IMR-90 (cell line): ENCODE data around the gene PRR23E. TPM values are rescaled to one million over a fixed set of nuclear protein-coding genes. Genes with fewer than 3 reads are reported as not detected.

ENCODE experiments used
- ATAC-seq: fragments of 200-7000 bp; cut with Tn5 transposase; 2 replicates; pipeline ENCODE4 v1.9.1; 2020; ENCODE audit warnings: low read depth, mild to moderate bottlenecking, moderate library complexity
- BruUV-seq: library from RNA; stranded (reverse); fragments of 400-500 nt; replicated peaks from 2 replicates; lab custom pipeline; 2021; lab: Mats Ljungman, UMichigan
- CTCF ChIA-PET: fragments of 300-600 bp; formaldehyde crosslinking; extraction: SDS; loops from one replicate; lab custom pipeline; 2021; ENCODE audit warnings: antibody characterized with exemption; lab: Yijun Ruan, JAX
- POLR2A ChIA-PET: fragments of 300-600 bp; sonication (Branson Sonifier 250); formaldehyde crosslinking; loops from one replicate; lab custom pipeline; 2022; ENCODE audit warnings: antibody characterized with exemption; ENCODE audit not compliant: unreplicated experiment; lab: Charles Lee
- DNase-seq: peaks from one replicate; pipeline ENCODE4 v3.0.0; 2013
- H2AFZ ChIP-seq: replicated peaks from 2 replicates; pipeline ENCODE3; 2013; ENCODE audit warnings: low read length, mild to moderate bottlenecking; ENCODE audit not compliant: poor library complexity
- H2AK5ac ChIP-seq: 2 replicates; pipeline ENCODE4 v1.6.1; 2013; ENCODE audit warnings: low read depth, low read length, inconsistent platforms
- H2AK9ac ChIP-seq: replicated peaks from 2 replicates; pipeline ENCODE3; 2013; ENCODE audit warnings: mild to moderate bottlenecking, low read depth, low read length, moderate library complexity; ENCODE audit not compliant: poor library complexity
- H2BK120ac ChIP-seq: 2 replicates; pipeline ENCODE4 v1.6.1; 2013; ENCODE audit warnings: low read depth, low read length, inconsistent platforms
- H2BK15ac ChIP-seq: 3 replicates; pipeline ENCODE4 v1.6.1; 2013; ENCODE audit warnings: low read depth, low read length, inconsistent platforms
- H2BK20ac ChIP-seq: 2 replicates; pipeline ENCODE4 v1.6.1; 2013; ENCODE audit warnings: low read depth, mild to moderate bottlenecking, inconsistent platforms, low read length, moderate library complexity
- H2BK5ac ChIP-seq: 2 replicates; pipeline ENCODE4 v1.6.1; 2013; ENCODE audit warnings: mild to moderate bottlenecking, low read depth, low read length, inconsistent platforms; ENCODE audit not compliant: poor library complexity, severe bottlenecking
- H3K14ac ChIP-seq: replicated peaks from 2 replicates; pipeline ENCODE4 v1.6.1; 2013; ENCODE audit warnings: low read depth, low read length, inconsistent platforms
- H3K18ac ChIP-seq: 2 replicates; pipeline ENCODE4 v1.6.1; 2013; ENCODE audit warnings: low read depth, low read length, control low read depth
- H3K23ac ChIP-seq: 2 replicates; pipeline ENCODE4 v1.6.1; 2013; ENCODE audit warnings: low read depth, low read length, inconsistent platforms
- H3K27ac ChIP-seq: 2 replicates; pipeline ENCODE4 v1.5.1; 2013; ENCODE audit warnings: mild to moderate bottlenecking, control low read depth, low read length; ENCODE audit not compliant: insufficient read depth
- H3K27me3 ChIP-seq: 2 replicates; pipeline ENCODE4 v1.6.1; 2013; ENCODE audit warnings: low read length; ENCODE audit not compliant: control insufficient read depth, insufficient read depth
- H3K36me3 ChIP-seq: 2 replicates; pipeline ENCODE4 v1.6.1; 2013; ENCODE audit warnings: low read length, mixed read lengths; ENCODE audit not compliant: control insufficient read depth, insufficient read depth
- H3K4ac ChIP-seq: 2 replicates; pipeline ENCODE4 v1.6.1; 2013; ENCODE audit warnings: low read depth, low read length, inconsistent platforms
- H3K4me1 ChIP-seq: 2 replicates; pipeline ENCODE4 v1.6.1; 2013; ENCODE audit warnings: low read length, mixed read lengths; ENCODE audit not compliant: control insufficient read depth, insufficient read depth
- H3K4me2 ChIP-seq: 2 replicates; pipeline ENCODE4 v1.6.1; 2013; ENCODE audit warnings: low read depth, mild to moderate bottlenecking, control low read depth, low read length, moderate library complexity
- H3K4me3 ChIP-seq: 2 replicates; pipeline ENCODE4 v1.5.1; 2013; ENCODE audit warnings: low read depth, mild to moderate bottlenecking, control low read depth, low read length, moderate library complexity; ENCODE audit not compliant: insufficient read depth
- H3K56ac ChIP-seq: 2 replicates; pipeline ENCODE4 v1.6.1; 2013; ENCODE audit warnings: low read length, inconsistent platforms; ENCODE audit not compliant: insufficient read depth; ENCODE audit errors: extremely low read depth
- H3K79me1 ChIP-seq, 2 experiments: 2 replicates each; pipeline ENCODE4 v1.6.1; 2013; ENCODE audit warnings: low read length in 2 of 2, inconsistent platforms in 1 of 2, low read depth in 1 of 2
- H3K9ac ChIP-seq: 2 replicates; pipeline ENCODE4 v1.6.1; 2013; ENCODE audit warnings: low read depth, low read length, control low read depth
- H3K9me1 ChIP-seq: 2 replicates; pipeline ENCODE4 v1.6.1; 2013; ENCODE audit warnings: low read length, inconsistent platforms; ENCODE audit not compliant: insufficient read depth
- H3K9me3 ChIP-seq: 2 replicates; pipeline ENCODE4 v1.6.1; 2013; ENCODE audit warnings: low read length; ENCODE audit not compliant: control insufficient read depth, insufficient read depth
- H4K20me1 ChIP-seq: 2 replicates; pipeline ENCODE4 v1.6.1; 2013; ENCODE audit warnings: low read length, inconsistent platforms; ENCODE audit not compliant: insufficient read depth
- H4K5ac ChIP-seq: 2 replicates; pipeline ENCODE4 v1.6.1; 2013; ENCODE audit warnings: mild to moderate bottlenecking, low read depth, low read length, control low read depth
- H4K8ac ChIP-seq, 2 experiments: 2 replicates each; pipeline ENCODE4 v1.6.1; 2013; ENCODE audit warnings: low read depth in 2 of 2, low read length in 2 of 2, control low read depth in 1 of 2, inconsistent platforms in 1 of 2
- H4K91ac ChIP-seq: 2 replicates; pipeline ENCODE4 v1.6.1; 2013; ENCODE audit warnings: low read depth, low read length, inconsistent platforms; ENCODE audit not compliant: insufficient read depth
- BHLHE40 ChIP-seq: fragments of 150-350 bp; IDR thresholded peaks from 2 replicates; pipeline ENCODE4 v1.6.1; 2016; ENCODE audit warnings: mild to moderate bottlenecking, low read depth, low read length
- CEBPB ChIP-seq: IDR thresholded peaks from 2 replicates; pipeline ENCODE4 v1.6.1; 2012; ENCODE audit warnings: low read depth, low read length, improper control_type of control experiment
- CHD1 ChIP-seq: IDR thresholded peaks from 2 replicates; pipeline ENCODE4 v1.6.1; 2012; ENCODE audit warnings: low read depth, low read length, improper control_type of control experiment
- CTCF ChIP-seq: conservative IDR thresholded peaks from 2 replicates; pipeline ENCODE4 v1.5.1; 2012; ENCODE audit warnings: mild to moderate bottlenecking, low read depth, low read length, improper control_type of control experiment
- ELK1 ChIP-seq: fragments of 150-350 bp; IDR thresholded peaks from 2 replicates; pipeline ENCODE4 v1.6.1; 2016; ENCODE audit warnings: low read depth, mild to moderate bottlenecking, low read length, moderate library complexity, borderline replicate concordance
- FOS ChIP-seq: fragments of 150-350 bp; IDR thresholded peaks from 2 replicates; pipeline ENCODE4 v1.6.1; 2016; ENCODE audit warnings: low read depth, low read length
- MAFK ChIP-seq: IDR thresholded peaks from 2 replicates; pipeline ENCODE4 v1.6.1; 2012; ENCODE audit warnings: low read depth, low read length, improper control_type of control experiment
- MAZ ChIP-seq: IDR thresholded peaks from 2 replicates; pipeline ENCODE4 v1.6.1; 2012; ENCODE audit warnings: low read depth, mild to moderate bottlenecking, low read length, improper control_type of control experiment, moderate library complexity, borderline replicate concordance
- MXI1 ChIP-seq: IDR thresholded peaks from 2 replicates; pipeline ENCODE4 v1.6.1; 2012; ENCODE audit warnings: low read depth, mild to moderate bottlenecking, low read length, moderate library complexity, borderline replicate concordance
- NFE2L2 ChIP-seq: fragments of 150-350 bp; IDR thresholded peaks from 2 replicates; pipeline ENCODE4 v1.6.1; 2016; ENCODE audit warnings: low read depth, mild to moderate bottlenecking, low read length
- POLR2A ChIP-seq: IDR thresholded peaks from 2 replicates; pipeline ENCODE4 v1.6.1; 2012; ENCODE audit warnings: mild to moderate bottlenecking, low read depth, low read length
- RAD21 ChIP-seq: IDR thresholded peaks from 2 replicates; pipeline ENCODE4 v1.6.1; 2012; ENCODE audit warnings: low read length, improper control_type of control experiment
- RCOR1 ChIP-seq: IDR thresholded peaks from 2 replicates; pipeline ENCODE4 v1.6.1; 2012; ENCODE audit warnings: mild to moderate bottlenecking, low read length, improper control_type of control experiment; ENCODE audit not compliant: insufficient replicate concordance
- RFX5 ChIP-seq: IDR thresholded peaks from 2 replicates; pipeline ENCODE4 v1.8.0; 2012; ENCODE audit warnings: low read depth, mild to moderate bottlenecking, low read length, moderate library complexity
- SMC3 ChIP-seq: fragments of 150-350 bp; IDR thresholded peaks from 2 replicates; pipeline ENCODE4 v1.6.1; 2016; ENCODE audit warnings: low read depth, mild to moderate bottlenecking, antibody characterized with exemption, low read length, moderate library complexity
- USF2 ChIP-seq: fragments of 150-350 bp; IDR thresholded peaks from 2 replicates; pipeline ENCODE4 v1.6.1; 2017; ENCODE audit warnings: mild to moderate bottlenecking, antibody characterized with exemption, low read length, low read depth
- WGBS, 2 experiments: methylation state at CpG; one replicate each; pipeline versions ENCODE4 v1.1.5 to v1.1.7; 2013; ENCODE audit warnings: missing lambda C conversion rate in 2 of 2; ENCODE audit not compliant: insufficient read length in 1 of 2; ENCODE audit errors: extremely low coverage in 2 of 2; 5-methylcytosine and 5-hydroxymethylcytosine counted together
- dilution Hi-C: fragments of 300-500 bp; cut with HindIII; formaldehyde crosslinking; loops from one replicate; pipeline ENCODE4 v1.14.3; 2018; ENCODE audit warnings: low sequenced_read_pairs; ENCODE audit not compliant: unreplicated experiment
- in situ Hi-C: fragments of 300-500 bp; cut with MboI; formaldehyde crosslinking; loops from 3 replicates; pipeline ENCODE4 v1.14.3; 2019; ENCODE audit warnings: low sequenced_read_pairs, inconsistent platforms, mixed read lengths
- intact Hi-C: fragments of 100-400 bp; cut with micrococcal nuclease; formaldehyde crosslinking; loops from 2 replicates; pipeline ENCODE4 v1.10.0; 2022
- polyA plus RNA-seq, 3 experiments: library from polyadenylated mRNA; depleted of rRNA; stranded (reverse); fragments of >200 nt; gene quantifications; 2 replicates each; pipeline ENCODE4 v1.2.3, GENCODE V29; 2012; ENCODE audit warnings: low replicate concordance in 1 of 3
- total RNA-seq: library from RNA; depleted of rRNA; stranded (reverse); fragments of >200 nt; gene quantifications from 2 replicates; pipeline ENCODE4 v1.2.3, GENCODE V29; 2012

PRR23E gene
- total and polyA plus RNA-seq, 2 of the 4 experiments (the other 2 are of a cell fraction), result not detected

- BruUV-seq, result no TSS peak
- dilution Hi-C loops, result no loop called here
- no peak overlapping the region for H3K18ac ChIP-seq
- H4K5ac ChIP-seq, result no peak overlapping the region
- no peak overlapping the region for H3K4ac ChIP-seq
- CTCF ChIA-PET, result no interaction called here
- H3K14ac ChIP-seq, result no peak overlapping the region
- no peak overlapping the region for H2BK15ac ChIP-seq
- no peaks in the 10 kb centered on the region for H3K9me3 ChIP-seq
- intact Hi-C loops, result no loop called here
- 75% methylated on average over 2 of the region's 2 CpGs; no CpG with 5 or more reads in 1 of the 2 experiments for WGBS, 2 experiments
- H3K23ac ChIP-seq, result no peak overlapping the region
- POLR2A ChIA-PET, result no interaction called here
- in situ Hi-C loops, result no loop called here
- H2AK5ac ChIP-seq, result no peak overlapping the region
- 0 out of 2 replicates have a peak, but pooled peaks cover 6% of the 10 kb centered on the region for H4K20me1 ChIP-seq
- H2AFZ ChIP-seq, result no peak overlapping the region
- no peak overlapping the region for H2BK5ac ChIP-seq
- H3K4me3 ChIP-seq, result no peak overlapping the region
- H3K79me1 ChIP-seq, result no peaks in the 10 kb centered on the region
- TF ChIP-seq BHLHE40 (no peak), POLR2A (no peak), RCOR1 (no peak), USF2 (no peak), MAZ (no peak), FOS (no peak), MXI1 (no peak), NFE2L2 (no peak), MAFK (no peak), CHD1 (no peak), CEBPB (no peak), RAD21 (no peak), SMC3 (no peak), ELK1 (no peak), CTCF (no peak), RFX5 (no peak)
- no peak overlapping the region for H4K91ac ChIP-seq
- H3K9me1 ChIP-seq, result no peaks in the 10 kb centered on the region; the same call in 1 of the 2 replicates
- no peak overlapping the region for H4K8ac ChIP-seq
- H2AK9ac ChIP-seq, result no peak overlapping the region
- peaks cover 13% of the 10 kb centered on the region for H3K27me3 ChIP-seq
- no peaks in the 10 kb centered on the region for H3K36me3 ChIP-seq
- ATAC-seq, result no peak
- H2BK20ac ChIP-seq, result no peak overlapping the region
- no peak overlapping the region for H3K27ac ChIP-seq
- no peak overlapping the region for H3K4me2 ChIP-seq
- peaks cover 3% of the 10 kb centered on the region; the same call in 1 of the 2 replicates for H3K4me1 ChIP-seq
- H2BK120ac ChIP-seq, result no peak overlapping the region
- no peak overlapping the region for H3K9ac ChIP-seq
- no peak for DNase-seq
- no peak overlapping the region for H3K56ac ChIP-seq
These were observed 18.2 kb upstream of the PRR23E start for GRCh38 chr3:127174715-127175140.
